HG02970 (cell line): Measurements from ENCODE around the gene B4GALT6.
"Not testable (repeated sequence)": the region's sequence is repeated elsewhere in the genome, so short reads cannot be mapped to it uniquely, and the experiment has no call there.

ENCODE experiments used
- ATAC-seq: cut with Tn5 transposase; IDR thresholded peaks from one replicate; pipeline ENCODE4 v1.9.1; 2021; ENCODE audit warnings: mild to moderate bottlenecking, moderate library complexity, moderate number of reproducible peaks; ENCODE audit not compliant: unreplicated experiment, low FRiP score

The B4GALT6 gene, protein sequence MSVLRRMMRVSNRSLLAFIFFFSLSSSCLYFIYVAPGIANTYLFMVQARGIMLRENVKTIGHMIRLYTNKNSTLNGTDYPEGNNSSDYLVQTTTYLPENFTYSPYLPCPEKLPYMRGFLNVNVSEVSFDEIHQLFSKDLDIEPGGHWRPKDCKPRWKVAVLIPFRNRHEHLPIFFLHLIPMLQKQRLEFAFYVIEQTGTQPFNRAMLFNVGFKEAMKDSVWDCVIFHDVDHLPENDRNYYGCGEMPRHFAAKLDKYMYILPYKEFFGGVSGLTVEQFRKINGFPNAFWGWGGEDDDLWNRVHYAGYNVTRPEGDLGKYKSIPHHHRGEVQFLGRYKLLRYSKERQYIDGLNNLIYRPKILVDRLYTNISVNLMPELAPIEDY

DNA sequence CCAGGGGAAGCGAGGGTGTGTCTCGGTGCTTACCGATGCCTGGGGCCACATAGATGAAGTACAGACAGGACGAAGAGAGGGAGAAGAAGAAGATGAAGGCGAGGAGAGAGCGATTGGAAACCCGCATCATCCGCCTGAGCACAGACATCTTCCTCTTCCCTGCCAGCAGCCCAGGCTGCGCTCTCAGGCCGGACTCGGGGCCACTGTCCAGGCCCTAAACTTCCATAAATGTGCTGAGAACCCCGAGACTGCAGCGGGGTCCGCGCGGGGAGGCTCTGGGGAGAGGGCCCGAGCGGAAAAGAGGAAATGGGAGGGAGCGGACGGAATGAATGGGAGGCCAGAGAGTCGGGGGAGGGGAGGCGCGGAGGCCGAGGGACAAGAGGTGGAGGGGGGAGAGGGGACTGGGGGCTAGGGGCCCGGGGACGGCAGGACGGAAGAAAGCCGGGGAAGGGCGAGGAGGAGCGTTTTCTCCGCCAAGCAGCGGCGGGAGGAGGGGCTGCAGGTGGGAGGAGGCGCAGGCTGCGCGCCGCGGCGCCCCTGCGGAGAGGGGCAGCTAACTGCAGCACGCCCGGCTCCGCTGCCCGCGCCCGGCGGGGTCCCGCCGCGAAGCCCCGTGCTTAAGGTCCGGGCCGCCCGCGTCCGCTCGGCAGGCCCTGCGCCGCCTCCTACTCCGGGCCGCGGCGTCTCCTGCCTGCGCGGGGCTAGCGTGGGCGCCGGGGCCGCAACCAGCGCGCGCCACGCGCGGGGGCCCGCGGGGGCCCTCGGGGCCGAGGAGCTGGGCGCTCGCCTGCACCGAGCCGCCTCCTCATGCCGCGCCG lies at the start of gene B4GALT6:
Gene B4GALT6 (minus strand): TSS at position 303 of the 818 bp plus-strand sequence. CDS start 155 bp downstream, at position 148.
- peak; percentile 45 for ATAC-seq

DNA sequence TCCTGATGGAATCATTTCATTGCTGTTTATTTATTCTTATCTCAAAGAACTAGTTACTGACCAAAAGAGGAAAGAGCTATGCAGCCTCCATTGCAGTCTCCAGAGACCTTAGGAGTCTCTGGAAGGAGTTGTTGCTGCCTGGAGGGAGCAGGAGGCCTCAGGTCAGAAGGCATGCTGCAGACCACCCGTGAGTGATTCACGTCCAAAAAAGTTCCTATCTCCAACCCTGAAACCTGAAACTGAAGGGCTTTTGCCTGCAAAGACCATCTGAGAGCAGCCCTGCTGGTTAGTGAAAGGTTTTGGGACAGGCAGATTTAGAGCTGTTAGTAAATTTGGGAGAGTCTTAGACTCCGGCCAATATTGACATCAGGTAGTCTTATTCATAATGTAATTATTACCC lies 47.2 kb upstream of the B4GALT6 start:
- no peak for ATAC-seq

DNA sequence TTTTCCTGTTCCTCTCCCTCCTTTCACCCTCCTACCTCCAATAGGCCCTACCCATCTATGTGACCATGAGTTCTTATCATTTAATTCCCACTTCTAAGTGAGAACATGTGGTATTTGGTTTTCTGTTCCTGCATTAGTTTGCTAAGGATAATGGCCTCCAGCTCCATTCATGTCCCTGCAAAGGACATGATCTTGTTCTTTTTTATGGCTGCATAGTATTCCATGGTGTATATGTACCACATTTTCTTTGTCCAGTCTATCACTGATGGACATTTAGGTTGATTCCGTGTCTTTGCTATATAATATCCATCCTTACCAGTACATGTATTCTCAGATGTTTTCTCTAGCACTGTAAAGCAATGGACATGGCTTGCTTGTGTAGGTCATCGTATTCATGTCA lies 44.8 kb upstream of the B4GALT6 start:
- not testable (repeated sequence) for ATAC-seq

DNA sequence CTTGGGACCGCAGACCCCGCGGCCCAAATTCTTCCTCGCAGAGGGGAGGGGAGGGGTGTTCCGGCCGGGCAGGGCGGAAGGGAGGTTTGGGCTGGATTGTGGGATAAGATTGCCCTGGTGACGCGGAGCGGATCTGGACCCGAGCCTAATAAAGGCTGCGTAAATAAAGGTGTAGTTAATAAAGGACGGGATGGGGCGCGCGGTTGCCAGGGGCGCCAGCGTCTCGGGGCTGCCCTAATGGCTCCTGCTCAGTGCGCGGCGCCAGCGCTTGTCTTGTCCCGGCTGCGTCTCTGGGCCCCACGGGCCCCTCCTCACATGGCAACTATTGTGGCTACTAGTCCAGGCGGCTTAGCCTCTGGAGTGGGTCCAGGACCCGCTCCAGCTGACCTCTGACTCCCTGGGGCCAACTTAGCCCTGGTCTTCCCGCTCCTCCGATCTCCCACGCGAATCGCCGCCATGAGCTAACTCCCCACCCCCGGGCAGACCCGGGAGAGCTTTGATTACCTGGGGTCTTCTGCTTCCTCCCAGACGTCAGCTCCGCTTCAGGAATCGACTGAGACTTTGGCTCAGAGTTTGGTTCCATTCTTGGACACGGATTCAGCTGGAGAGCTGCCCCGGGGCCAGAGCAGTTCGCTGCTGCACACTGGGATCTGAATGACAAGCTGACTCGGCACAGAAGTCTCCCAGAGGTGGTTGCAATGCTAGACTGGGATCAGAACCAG lies 39.8 kb upstream of the B4GALT6 start:
- ATAC-seq: no peak

DNA sequence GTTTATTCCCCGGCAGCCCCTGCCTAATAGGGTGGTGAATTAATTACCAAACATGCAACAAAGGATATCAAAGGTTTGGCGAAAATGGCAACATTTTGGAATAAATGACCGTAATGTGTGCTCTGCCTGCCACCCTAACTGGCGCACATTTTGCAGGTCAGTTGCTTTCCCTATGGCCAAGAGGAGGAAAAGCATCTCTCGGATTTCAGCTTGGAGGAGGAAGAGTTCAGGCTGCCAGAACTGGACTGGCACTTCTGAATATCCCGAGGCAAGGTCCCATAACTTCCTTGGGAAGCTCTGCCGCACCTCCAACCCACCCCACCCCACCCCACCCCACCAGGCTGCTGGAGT lies 39.2 kb upstream of the B4GALT6 start:
- no peak for ATAC-seq

DNA sequence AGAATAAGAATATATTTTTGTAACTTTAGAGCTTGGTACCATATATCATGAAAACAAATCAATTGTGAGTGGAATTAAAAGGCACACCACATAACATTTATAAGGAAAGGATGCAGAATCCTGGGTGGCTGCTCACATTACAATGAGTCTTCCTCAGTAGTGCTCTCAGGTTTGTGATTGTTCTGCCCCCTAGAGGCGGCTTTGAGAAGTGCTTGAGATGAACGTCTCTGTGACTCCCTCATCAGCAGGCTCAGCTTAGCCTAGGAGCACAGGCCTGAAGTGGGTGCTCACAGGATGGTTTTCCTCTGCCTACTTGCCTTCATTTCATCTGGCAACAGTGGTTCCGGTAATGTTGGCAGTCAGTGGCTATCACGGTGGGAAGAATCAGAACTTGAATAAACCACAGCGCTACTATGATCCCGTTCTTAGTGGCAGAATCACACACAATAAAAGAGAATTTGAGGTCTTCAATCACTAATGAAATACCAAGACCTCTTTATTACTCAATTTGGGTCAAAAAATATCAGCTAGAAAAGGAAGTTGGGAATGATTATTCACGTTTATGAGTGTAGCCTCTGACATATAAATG lies 38.1 kb upstream of the B4GALT6 start:
- ATAC-seq: peak; percentile 92

DNA sequence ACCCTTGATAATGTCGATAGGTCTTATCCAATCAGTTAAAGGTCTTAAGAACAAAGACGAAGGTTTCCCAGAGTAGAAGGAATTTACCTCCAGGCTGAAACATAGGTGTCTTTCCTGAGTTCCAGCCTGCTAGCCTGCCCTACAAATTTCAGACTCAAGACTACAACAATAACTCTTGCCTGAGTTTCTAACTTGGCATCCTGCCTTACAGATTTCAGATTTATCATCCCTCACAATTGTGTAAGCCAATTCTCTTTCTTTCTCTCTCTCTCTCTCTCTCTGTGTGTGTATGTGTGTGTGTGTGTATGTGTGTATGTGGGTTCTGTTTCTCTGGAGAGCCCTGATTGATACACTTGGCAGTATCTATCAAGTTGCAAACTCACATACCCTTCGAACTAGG lies 37.2 kb upstream of the B4GALT6 start:
- ATAC-seq: no peak

DNA sequence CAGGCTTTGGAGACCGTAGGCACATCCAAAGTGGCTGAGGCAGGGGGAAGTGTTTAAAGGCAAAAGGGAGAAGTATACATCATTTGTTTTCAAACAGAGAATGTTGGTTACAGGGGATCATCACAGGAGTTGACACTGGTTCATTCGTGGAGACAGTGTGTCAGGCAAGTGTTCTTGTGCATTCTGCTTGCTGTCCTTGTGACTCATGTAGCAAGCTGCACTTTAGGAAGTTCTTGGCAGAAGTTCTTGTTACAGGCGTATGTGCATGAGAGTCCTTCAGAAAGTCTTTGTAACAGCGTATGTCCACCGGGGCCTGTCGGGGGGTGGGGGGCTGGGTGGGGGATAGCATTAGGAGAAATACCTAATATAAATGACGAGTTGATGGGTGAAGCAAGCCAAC lies 36.5 kb upstream of the B4GALT6 start:
- no peak for ATAC-seq

DNA sequence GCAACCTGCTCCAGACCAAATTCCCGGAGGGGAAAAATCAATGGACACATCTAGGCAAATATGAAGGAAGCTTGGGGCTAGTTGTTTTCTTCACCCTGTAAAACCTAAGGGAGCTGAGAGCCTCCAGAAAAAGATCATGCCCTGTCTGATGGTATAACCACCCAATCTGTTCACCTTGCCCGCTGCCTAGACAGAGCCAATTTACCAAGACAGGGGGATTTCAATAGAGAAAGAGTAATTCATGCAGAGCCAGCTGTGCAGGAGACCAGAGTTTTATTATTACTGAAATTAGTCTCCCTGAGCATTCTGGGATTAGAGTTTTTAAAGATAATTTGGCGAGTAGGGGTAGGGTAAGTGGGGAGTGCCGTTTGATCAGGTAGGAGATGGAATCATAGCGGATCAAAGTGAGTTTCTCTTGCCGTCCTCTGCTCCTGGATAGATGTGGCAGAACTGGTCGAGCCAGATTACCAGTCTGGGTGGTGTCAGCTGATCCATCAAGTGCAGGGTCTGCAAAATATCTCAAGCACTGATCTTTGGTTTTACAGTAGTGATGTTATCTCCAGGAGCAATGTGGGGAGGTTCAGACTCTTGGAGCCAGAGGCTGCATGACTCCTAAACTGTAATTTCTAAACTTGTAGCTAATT lies 35.1 kb upstream of the B4GALT6 start:
- ATAC-seq: no peak

DNA sequence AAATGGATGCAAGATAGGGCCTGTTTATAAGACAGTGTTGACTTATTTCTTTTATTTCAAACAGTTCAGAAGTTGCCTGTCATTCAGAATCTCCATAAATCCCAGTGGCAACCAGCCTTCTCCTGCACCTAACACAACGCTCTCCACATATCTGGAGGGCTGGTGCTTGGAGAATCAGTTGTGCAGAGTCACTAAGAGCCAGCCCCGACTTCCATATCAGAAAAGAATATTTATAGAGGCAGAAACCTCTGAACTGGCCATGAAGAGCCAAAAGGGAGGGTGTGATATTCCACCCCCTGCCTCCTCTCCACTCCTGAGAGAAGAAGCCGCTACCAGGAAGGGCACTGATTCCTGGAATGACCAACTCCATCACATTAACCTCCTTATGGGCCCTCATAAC lies 34.0 kb upstream of the B4GALT6 start:
- no peak for ATAC-seq

DNA sequence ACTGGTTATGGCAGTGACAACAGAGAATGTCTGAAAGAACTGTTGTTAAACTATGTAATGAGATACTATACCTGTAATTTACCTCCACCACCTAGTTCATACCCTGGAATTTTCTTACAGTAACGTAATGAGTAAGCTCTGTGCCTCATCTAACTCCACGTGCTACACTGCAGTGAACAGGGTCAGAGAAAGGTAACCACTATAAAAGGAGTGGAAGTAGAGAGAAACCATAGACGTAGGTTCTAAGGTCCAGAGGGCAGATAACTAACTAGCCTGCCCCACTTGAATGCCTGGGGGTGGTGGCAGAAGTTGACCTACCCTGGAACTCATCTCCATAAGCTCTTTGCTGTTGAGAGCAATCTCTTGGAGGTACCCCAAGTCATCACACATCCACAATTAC lies 32.0 kb upstream of the B4GALT6 start:
- ATAC-seq: no peak

DNA sequence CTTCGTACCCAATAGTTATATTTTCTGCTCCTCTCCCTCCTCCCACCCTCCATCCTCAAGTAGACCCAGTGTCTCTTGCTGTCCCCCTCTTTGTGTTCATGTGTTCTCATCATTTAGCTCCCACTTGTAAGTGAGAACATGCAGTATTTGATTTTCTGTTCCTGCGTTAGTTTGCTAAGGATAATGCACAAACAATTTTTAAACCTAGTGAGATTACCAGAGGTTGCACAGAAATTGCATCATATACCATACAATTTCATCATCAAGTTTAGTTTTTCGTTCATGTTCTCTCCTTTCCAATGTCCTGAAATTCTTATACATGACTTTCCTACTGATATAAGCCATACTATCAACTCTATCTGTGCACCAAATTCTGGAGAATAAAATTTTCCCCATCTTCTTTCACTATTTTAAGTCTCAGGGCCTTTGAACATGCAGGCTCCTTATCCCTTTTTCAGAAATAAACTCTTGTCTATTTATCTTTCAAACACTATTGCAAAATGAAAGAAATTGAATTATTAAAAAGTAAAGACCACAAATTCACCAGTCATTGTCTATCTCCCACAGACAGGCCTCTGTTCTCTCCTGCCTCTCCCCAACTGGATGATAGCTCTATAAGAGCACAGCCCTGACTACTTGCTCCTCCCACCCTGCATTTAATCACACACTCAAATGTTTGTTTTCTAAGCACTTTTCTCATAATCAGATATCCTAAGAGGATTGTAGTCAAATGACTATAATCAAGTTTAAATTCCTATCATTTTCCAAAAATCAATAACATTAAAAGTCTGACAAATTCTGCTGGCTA lies 27.2 kb upstream of the B4GALT6 start:
- ATAC-seq: no peak

DNA sequence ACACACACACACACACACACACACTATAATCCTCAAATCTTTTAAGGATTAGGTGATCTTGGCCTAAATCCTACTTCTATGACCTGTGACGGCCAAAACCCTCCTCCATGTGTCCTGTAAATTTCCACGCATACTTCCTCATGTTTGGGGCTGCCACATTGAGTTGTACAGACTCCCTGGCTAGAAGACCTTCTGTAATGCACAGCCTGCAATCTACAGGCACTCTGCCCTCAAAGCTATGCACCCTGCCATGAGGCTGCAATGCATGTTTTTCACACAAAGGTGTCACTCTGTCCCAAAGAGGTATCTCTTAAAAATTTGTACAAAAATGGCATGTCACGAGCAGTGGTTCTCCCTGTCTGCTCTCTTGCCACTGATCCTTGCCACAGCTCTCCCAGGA lies 26.4 kb upstream of the B4GALT6 start:
- no peak for ATAC-seq

DNA sequence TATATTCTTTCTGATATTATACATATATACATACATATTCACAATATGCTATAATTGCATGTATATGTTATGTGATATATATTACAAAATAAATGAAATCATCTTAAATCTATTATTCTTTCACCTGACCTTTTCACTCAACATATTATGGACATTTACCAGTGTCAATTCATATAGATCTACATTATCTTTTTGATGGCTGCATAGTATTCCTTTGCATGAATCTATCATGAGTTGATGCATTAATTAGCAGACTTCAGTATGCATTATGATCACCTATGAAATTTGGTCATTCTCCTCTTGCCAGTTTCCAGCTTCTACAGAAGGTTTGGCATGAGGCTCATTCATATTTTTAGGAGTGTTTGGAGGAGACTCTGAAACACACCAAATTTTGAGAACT lies 23.4 kb upstream of the B4GALT6 start:
- no peak for ATAC-seq

DNA sequence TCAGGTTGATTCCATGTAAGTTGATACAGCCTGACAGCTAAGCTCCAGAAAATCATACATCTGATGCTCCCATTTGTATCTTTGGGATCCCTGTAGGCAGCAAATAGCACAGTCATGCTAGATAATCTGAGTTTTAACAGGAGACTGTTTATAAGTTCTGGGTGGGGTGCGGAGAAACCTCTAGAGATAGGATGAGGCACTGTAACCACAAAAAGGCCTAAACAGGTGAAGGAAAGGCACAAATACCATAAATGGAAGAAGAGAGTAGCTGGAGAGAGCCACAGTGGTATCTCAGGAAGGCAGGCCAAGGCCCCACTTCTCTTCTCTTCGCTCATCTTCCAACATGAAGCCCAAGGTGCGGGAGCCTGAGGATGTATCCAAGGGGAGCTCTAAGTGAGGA lies 18.1 kb upstream of the B4GALT6 start:
- ATAC-seq: no peak

DNA sequence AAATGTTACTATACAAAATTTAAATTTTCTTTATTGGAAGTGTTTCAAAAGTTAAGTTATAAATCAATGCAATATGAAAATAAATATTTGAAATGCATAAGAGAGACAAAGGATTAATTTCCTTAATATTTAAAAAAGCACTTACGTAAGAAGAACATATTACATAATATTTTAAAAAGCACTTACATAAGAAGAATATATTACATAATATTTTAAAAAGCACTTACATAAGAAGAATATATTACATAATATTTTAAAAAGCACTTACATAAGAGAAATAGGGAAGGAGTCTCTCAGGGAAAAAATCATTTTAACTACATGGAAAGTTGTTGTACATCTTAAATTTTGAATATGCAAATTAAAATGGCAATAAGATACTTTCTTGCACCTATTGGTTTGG lies 17.4 kb upstream of the B4GALT6 start:
- ATAC-seq: no peak

DNA sequence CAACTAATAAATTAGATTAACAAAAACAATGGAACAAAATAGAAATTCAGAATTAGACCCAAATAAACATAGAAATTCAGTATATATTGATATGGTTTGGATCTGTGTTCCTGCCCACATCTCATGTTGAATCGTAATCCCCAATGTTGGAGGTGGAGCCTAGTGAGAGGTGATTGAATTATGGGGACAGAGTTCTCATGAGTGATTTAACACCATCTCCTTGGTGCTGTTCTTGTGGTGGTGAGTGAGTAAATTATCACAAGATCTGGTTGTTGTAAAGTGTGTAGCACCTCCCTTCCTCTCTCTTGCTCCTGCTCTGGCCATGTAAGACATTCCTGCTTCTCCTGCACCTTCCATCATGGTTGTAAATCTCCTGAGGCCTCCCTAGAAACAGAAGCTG lies 16.6 kb upstream of the B4GALT6 start:
- ATAC-seq: no peak

DNA sequence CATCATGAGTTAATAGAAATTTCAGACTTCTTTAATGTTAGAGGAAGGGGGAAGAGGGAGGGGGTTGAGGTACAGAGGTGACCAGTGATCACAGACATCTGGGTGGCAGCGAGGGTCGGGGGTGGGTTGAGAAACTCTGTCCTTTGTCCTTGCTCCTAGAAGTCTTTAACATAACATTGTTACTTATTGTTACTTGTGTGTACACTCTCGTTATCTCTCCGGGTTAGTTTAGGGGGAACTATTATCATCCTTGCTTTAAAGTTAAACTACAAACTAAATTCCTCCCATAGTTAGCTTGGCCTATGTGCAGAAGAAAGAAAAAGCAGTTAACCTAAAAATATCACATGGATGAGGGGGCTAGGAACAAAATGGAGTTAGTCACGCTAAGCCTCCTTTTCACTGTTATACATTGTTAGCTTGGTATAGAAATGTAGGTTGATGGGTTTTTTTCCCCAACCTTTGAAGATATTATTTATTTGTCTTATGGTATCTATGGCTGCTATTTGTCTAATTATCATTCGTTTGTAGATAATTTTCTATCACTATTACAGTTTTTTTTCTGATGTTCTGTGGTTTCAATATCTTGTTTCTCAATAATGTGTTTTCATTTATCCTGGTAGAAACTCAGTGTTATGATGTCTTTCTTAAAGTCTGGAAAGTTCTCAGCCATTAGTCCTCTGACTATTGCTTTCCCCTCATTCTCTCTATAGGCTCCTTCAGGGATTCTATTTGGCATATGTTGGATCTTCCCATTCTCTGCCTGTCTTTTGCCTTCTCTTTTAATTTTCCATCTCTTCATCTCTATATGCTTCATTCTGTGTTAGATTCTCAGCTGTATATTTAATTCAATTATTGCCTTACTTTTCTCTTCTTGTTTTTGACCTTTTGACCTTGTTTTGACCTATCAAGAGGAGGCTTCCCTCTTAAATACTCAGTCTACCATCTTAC lies 13.2 kb upstream of the B4GALT6 start:
- no peak for ATAC-seq
